Ascending aorta (tissue), 2 donors: ENCODE results near the gene GREB1L. TPM values are rescaled to one million over a fixed set of nuclear protein-coding genes. Genes with fewer than 3 reads are reported as not detected.
"Not testable (repeated sequence)": the region's sequence is repeated elsewhere in the genome, so short reads cannot be mapped to it uniquely, and the experiment has no call there.

ENCODE experiments used
- DNase-seq, 2 donors: peaks; one replicate each; pipeline ENCODE4 v3.0.0-alpha.2; 2019; ENCODE audit warnings: low spot score in 2 of 2
- H3K27ac ChIP-seq, 2 donors: fragments of 200-600 bp; sonication (generic); one replicate each; pipeline ENCODE4 v1.5.1; 2016 to 2017; ENCODE audit warnings: mild to moderate bottlenecking in 1 of 2
- H3K27me3 ChIP-seq: fragments of 200-600 bp; sonication (generic); one replicate; pipeline ENCODE4 v1.5.1; 2017
- H3K36me3 ChIP-seq, 2 donors: fragments of 200-600 bp; sonication (generic); one replicate each; pipeline ENCODE4 v1.5.1; 2016
- H3K4me1 ChIP-seq, 2 donors: fragments of 200-600 bp; sonication (generic); one replicate each; pipeline ENCODE4 v1.5.1; 2016 to 2017; ENCODE audit warnings: mild to moderate bottlenecking in 1 of 2
- H3K4me3 ChIP-seq, 2 donors: fragments of 200-600 bp; sonication (generic); one replicate each; pipeline ENCODE4 v1.5.1; 2016 to 2017; ENCODE audit warnings: mild to moderate bottlenecking in 1 of 2
- H3K9me3 ChIP-seq, 2 donors: fragments of 200-600 bp; sonication (generic); one replicate each; pipeline ENCODE4 v1.5.1; 2016
- intact Hi-C: fragments of 100-400 bp; cut with DNase I; formaldehyde crosslinking; loops from one replicate; pipeline ENCODE4 v1.15.1; 2023
- total RNA-seq: library from RNA; depleted of rRNA; stranded (reverse); fragments of >200 nt; gene quantifications from one replicate; pipeline ENCODE4 v1.1.0, GENCODE V29; 2016
- TF ChIP-seq, protein P1 (sequence below), 3 experiments: fragments of 200-600 bp in 2 of 3; fragments of 450-650 bp in 1 of 3; sonication (generic) in 2 of 3; IDR thresholded peaks; one replicate each; pipeline ENCODE4 v1.5.1; 2016 to 2019; ENCODE audit warnings: antibody characterized with exemption in 3 of 3, mild to moderate bottlenecking in 1 of 3, moderate library complexity in 1 of 3

The GREB1L gene
- total RNA-seq, 1 donor from 2014 or later, result 2.2 TPM

- Histone ChIP-seq H3K9me3 (no peaks in the 10 kb centered on the region), H3K4me3 (no peak overlapping the region), H3K27ac (no peak overlapping the region), H3K36me3 (no peaks in the 10 kb centered on the region), H3K27me3 (no peaks in the 10 kb centered on the region), H3K4me1 (no peaks in the 10 kb centered on the region)
- TF ChIP-seq, protein P1, sequence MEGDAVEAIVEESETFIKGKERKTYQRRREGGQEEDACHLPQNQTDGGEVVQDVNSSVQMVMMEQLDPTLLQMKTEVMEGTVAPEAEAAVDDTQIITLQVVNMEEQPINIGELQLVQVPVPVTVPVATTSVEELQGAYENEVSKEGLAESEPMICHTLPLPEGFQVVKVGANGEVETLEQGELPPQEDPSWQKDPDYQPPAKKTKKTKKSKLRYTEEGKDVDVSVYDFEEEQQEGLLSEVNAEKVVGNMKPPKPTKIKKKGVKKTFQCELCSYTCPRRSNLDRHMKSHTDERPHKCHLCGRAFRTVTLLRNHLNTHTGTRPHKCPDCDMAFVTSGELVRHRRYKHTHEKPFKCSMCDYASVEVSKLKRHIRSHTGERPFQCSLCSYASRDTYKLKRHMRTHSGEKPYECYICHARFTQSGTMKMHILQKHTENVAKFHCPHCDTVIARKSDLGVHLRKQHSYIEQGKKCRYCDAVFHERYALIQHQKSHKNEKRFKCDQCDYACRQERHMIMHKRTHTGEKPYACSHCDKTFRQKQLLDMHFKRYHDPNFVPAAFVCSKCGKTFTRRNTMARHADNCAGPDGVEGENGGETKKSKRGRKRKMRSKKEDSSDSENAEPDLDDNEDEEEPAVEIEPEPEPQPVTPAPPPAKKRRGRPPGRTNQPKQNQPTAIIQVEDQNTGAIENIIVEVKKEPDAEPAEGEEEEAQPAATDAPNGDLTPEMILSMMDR (IDR thresholded peaks at IDR 0.05), result no peak
- intact Hi-C loops, result no loop called here
- no peak for DNase-seq
Measured at GRCh38 chr18:21203542-21204241, 38.3 kb upstream of the GREB1L start.

DNA sequence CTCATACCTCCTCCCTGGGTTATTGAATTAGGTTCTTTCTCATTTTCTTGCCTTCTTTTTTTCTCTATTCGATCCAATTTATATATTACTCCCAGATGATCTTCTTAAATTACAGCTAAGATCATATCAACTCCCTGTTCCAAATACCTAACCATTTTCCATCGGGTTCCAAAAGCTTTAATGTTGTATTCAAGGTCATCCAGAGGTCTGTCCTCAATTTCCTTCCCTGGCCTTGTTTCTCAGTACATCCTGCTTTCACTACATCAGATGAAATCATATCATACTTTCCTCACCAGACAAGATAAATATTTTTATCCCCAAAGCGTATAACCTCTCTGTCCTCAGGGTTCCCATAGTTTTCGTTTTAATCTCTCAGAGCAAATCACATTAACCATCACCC, 36.3 kb upstream of the GREB1L start:
- Histone ChIP-seq H3K4me3 (no peak overlapping the region), H3K9me3 (no peaks in the 10 kb centered on the region), H3K27ac (no peak overlapping the region), H3K36me3 (no peaks in the 10 kb centered on the region), H3K4me1 (no peaks in the 10 kb centered on the region), H3K27me3 (no peaks in the 10 kb centered on the region)
- no peak for DNase-seq
- TF ChIP-seq, protein P1 (IDR thresholded peaks at IDR 0.05), result no peak
- intact Hi-C loops, result no loop called here

DNA sequence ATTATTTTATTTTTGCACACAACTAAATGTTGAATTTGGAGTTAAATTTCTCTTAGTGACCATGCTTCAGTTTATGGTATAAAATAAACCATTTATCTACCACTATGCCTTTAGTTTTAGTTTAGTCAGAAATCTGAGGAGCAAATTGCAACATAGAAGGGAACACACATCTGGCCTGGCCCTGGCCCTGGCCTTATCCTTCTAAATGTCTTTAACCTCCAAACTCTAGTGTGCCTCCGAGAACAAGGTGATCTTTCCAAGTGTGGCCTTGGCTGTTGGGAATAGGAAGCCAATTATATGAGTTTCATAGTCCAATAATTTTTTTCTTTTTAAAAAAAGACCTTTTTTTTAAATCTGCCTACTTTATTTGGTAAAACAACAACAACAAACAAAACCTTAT, 31.8 kb upstream of the GREB1L start:
- no peaks in the 10 kb centered on the region for H3K9me3 ChIP-seq
- H3K4me1 ChIP-seq, result no peaks in the 10 kb centered on the region
- no peaks in the 10 kb centered on the region for H3K36me3 ChIP-seq
- no peak overlapping the region for H3K4me3 ChIP-seq
- intact Hi-C loops, result no loop called here
- no peaks in the 10 kb centered on the region for H3K27me3 ChIP-seq
- no peak overlapping the region for H3K27ac ChIP-seq
- TF ChIP-seq, protein P1 (IDR thresholded peaks at IDR 0.05), result no peak
- DNase-seq, result no peak

DNA sequence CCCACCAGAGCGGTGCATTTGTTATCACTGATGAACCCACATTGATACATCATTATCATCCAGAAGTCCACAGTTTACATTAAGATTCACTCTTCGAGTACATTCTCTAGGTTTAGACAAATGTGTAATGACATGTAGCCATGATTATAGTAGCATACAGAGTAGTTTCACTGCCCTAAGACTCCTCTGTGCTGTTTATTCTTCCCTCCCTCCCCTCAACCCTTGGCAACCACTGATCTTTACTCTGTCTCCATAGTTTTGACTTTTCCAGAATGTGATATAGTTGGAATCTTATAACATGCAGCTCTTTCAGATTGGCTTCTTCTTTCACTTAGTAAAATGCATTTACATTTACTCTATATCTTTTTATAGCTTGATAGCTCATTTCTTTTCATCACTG, 31.2 kb upstream of the GREB1L start:
- H3K4me3 ChIP-seq, result no peak overlapping the region
- H3K27ac ChIP-seq, result no peak overlapping the region
- H3K36me3 ChIP-seq, result no peaks in the 10 kb centered on the region
- intact Hi-C loops, result no loop called here
- no peaks in the 10 kb centered on the region for H3K4me1 ChIP-seq
- DNase-seq, result no peak
- no peaks in the 10 kb centered on the region for H3K27me3 ChIP-seq
- no peaks in the 10 kb centered on the region for H3K9me3 ChIP-seq
- TF ChIP-seq, protein P1 (IDR thresholded peaks at IDR 0.05), result no peak

- H3K4me3 ChIP-seq, H3K9me3 ChIP-seq, H3K4me1 ChIP-seq, H3K27me3 ChIP-seq, H3K36me3 ChIP-seq, intact Hi-C loops, H3K27ac ChIP-seq, DNase-seq: not testable (repeated sequence)
Measured at GRCh38 chr18:21214409-21214808, 27.6 kb upstream of the GREB1L start.

GRCh38 chr18:21215490-21215889, 26.5 kb upstream of the GREB1L start:
- no peaks in the 10 kb centered on the region for H3K9me3 ChIP-seq
- no peak overlapping the region for H3K4me3 ChIP-seq
- no peaks in the 10 kb centered on the region for H3K4me1 ChIP-seq
- no peak for DNase-seq
- no peaks in the 10 kb centered on the region for H3K36me3 ChIP-seq
- intact Hi-C loops, result no loop called here
- no peak overlapping the region for H3K27ac ChIP-seq
- H3K27me3 ChIP-seq, result no peaks in the 10 kb centered on the region
- TF ChIP-seq, protein P1 (IDR thresholded peaks at IDR 0.05), result no peak
